ENCODE measurements around the gene CNTN1. TPM values are rescaled to one million over a fixed set of nuclear protein-coding genes. Genes with fewer than 3 reads are reported as not detected.

Gene CNTN1
- total RNA-seq, 1 donor from 2014 or later: 1.8 TPM

- H3K36me3 Mint-ChIP-seq (ENCODE audit: low read depth): no peaks in the 10 kb centered on the region
- H3K27me3 Mint-ChIP-seq (ENCODE audit: low read depth): no peaks in the 10 kb centered on the region
- peaks cover 9% of the 10 kb centered on the region for H3K4me1 Mint-ChIP-seq (ENCODE audit: low read depth)
- TF ChIP-seq CTCF (IDR thresholded peaks at IDR 0.05): no peak
- H3K27ac Mint-ChIP-seq (ENCODE audit: unreplicated experiment): no peak overlapping the region
- DNase-seq (ENCODE audit: low spot score): no peak
- no peak overlapping the region for H3K4me3 Mint-ChIP-seq (ENCODE audit: unreplicated experiment)
- H3K9me3 Mint-ChIP-seq (ENCODE audit: low read depth): no peaks in the 10 kb centered on the region
Measured at GRCh38 chr12:40738856-40739255, 46.6 kb downstream of the CNTN1 start.

- Mint-ChIP-seq H3K9me3 (ENCODE audit: low read depth) (no peaks in the 10 kb centered on the region), H3K4me3 (ENCODE audit: unreplicated experiment) (no peak overlapping the region)
Measured at GRCh38 chr12:40742041-40742440, 49.8 kb downstream of the CNTN1 start.

GRCh38 chr12:40745386-40745785, 53.1 kb downstream of the CNTN1 start:
- no peaks in the 10 kb centered on the region for H3K9me3 Mint-ChIP-seq (ENCODE audit: low read depth)
- no peak overlapping the region for H3K27ac Mint-ChIP-seq (ENCODE audit: unreplicated experiment)
- TF ChIP-seq CTCF (IDR thresholded peaks at IDR 0.05): peak; percentile 53
- H3K4me3 Mint-ChIP-seq (ENCODE audit: unreplicated experiment): no peak overlapping the region
- no peak for DNase-seq (ENCODE audit: low spot score)
- peaks cover 2% of the 10 kb centered on the region for H3K4me1 Mint-ChIP-seq (ENCODE audit: low read depth)
- no peaks in the 10 kb centered on the region for H3K36me3 Mint-ChIP-seq (ENCODE audit: low read depth)
- peaks cover 2% of the 10 kb centered on the region for H3K27me3 Mint-ChIP-seq (ENCODE audit: low read depth)

More at GRCh38 chr12:40742041-40742440, 49.8 kb downstream of the CNTN1 start:
- H3K27me3 Mint-ChIP-seq (ENCODE audit: low read depth): no peaks in the 10 kb centered on the region
- H3K36me3 Mint-ChIP-seq (ENCODE audit: low read depth): no peaks in the 10 kb centered on the region
- DNase-seq (ENCODE audit: low spot score): no peak
- no peak for TF ChIP-seq CTCF (IDR thresholded peaks at IDR 0.05)
- peaks cover 9% of the 10 kb centered on the region for H3K4me1 Mint-ChIP-seq (ENCODE audit: low read depth)
- H3K27ac Mint-ChIP-seq (ENCODE audit: unreplicated experiment): no peak overlapping the region

GRCh38 chr12:40749863-40750262, 57.6 kb downstream of the CNTN1 start:
- H3K27me3 Mint-ChIP-seq (ENCODE audit: low read depth): peaks cover 2% of the 10 kb centered on the region
- no peaks in the 10 kb centered on the region for H3K9me3 Mint-ChIP-seq (ENCODE audit: low read depth)
- H3K36me3 Mint-ChIP-seq (ENCODE audit: low read depth): no peaks in the 10 kb centered on the region

GRCh38 chr12:40752011-40752410, 59.8 kb downstream of the CNTN1 start:
- Mint-ChIP-seq H3K27ac (ENCODE audit: unreplicated experiment) (no peak overlapping the region), H3K4me3 (ENCODE audit: unreplicated experiment) (no peak overlapping the region), H3K4me1 (ENCODE audit: low read depth) (peaks cover 11% of the 10 kb centered on the region), H3K27me3 (ENCODE audit: low read depth) (peaks cover 2% of the 10 kb centered on the region), H3K9me3 (ENCODE audit: low read depth) (no peaks in the 10 kb centered on the region), H3K36me3 (ENCODE audit: low read depth) (no peaks in the 10 kb centered on the region)
- DNase-seq (ENCODE audit: low spot score): no peak
- no peak for TF ChIP-seq CTCF (IDR thresholded peaks at IDR 0.05)

More at GRCh38 chr12:40749863-40750262, 57.6 kb downstream of the CNTN1 start:
- TF ChIP-seq CTCF (IDR thresholded peaks at IDR 0.05): no peak
- no peak overlapping the region for H3K27ac Mint-ChIP-seq (ENCODE audit: unreplicated experiment)
- DNase-seq (ENCODE audit: low spot score): no peak
- peaks cover 11% of the 10 kb centered on the region for H3K4me1 Mint-ChIP-seq (ENCODE audit: low read depth)
- H3K4me3 Mint-ChIP-seq (ENCODE audit: unreplicated experiment): no peak overlapping the region

All from chondrocyte (in vitro differentiated cells).